HEK293T (cell line): ENCODE results near the gene IGSF23.

Experiments used
- ARNT ChIP-seq: fragments of 450-650 bp; IDR thresholded peaks from 2 replicates; pipeline ENCODE4 v1.6.1; 2017; ENCODE audit warnings: mild to moderate bottlenecking
- BHLHE40 ChIP-seq: fragments of 450-650 bp; IDR thresholded peaks from 2 replicates; pipeline ENCODE4 v1.6.1; 2016; ENCODE audit warnings: mild to moderate bottlenecking, moderate library complexity, borderline replicate concordance
- CTBP1 ChIP-seq: fragments of 450-650 bp; IDR thresholded peaks from 2 replicates; pipeline ENCODE4 v1.6.1; 2016; ENCODE audit warnings: borderline replicate concordance
- ELF4 ChIP-seq: fragments of 450-650 bp; IDR thresholded peaks from 2 replicates; pipeline ENCODE4 v1.6.1; 2017; ENCODE audit warnings: antibody characterized with exemption
- FOXM1 ChIP-seq: fragments of 450-650 bp; IDR thresholded peaks from 2 replicates; pipeline ENCODE4 v1.6.1; 2017; ENCODE audit warnings: mild to moderate bottlenecking, borderline replicate concordance
- HDGF ChIP-seq: fragments of 450-650 bp; IDR thresholded peaks from 2 replicates; pipeline ENCODE4 v1.6.1; 2017; ENCODE audit warnings: antibody characterized with exemption, borderline replicate concordance
- NFRKB ChIP-seq: fragments of 450-650 bp; IDR thresholded peaks from 2 replicates; pipeline ENCODE4 v1.6.1; 2016; ENCODE audit warnings: mild to moderate bottlenecking, moderate library complexity
- SP1 ChIP-seq: fragments of 450-650 bp; IDR thresholded peaks from 2 replicates; pipeline ENCODE4 v1.6.1; 2017
- TF ChIP-seq, protein P1 (sequence below): fragments of 450-650 bp; IDR thresholded peaks from 2 replicates; pipeline ENCODE4 v1.6.1; 2016

DNA sequence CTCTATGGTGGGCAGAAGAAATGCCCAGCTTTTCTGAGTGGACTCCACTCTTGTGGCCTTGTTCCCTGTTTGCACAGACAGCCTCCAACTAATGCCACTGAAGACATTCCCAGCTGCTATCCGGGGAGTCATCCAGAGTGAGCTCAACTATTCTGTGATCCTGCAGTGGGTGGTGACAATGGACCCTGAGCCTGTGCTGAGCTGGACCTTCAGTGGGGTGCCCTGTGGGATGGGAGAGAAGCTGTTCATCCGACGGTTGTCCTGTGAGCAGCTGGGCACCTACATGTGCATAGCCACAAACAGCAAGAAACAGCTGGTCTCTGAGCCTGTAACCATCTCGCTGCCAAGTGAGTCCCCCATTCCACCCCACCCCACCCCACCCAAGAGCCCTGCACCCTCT lies 10.3 kb downstream of the IGSF23 start:
- TF ChIP-seq ARNT (no peak), ELF4 (no peak), NFRKB (no peak), CTBP1 (no peak), SP1 (no peak), HDGF (no peak), FOXM1 (no peak), BHLHE40 (no peak)
- TF ChIP-seq, protein P1, sequence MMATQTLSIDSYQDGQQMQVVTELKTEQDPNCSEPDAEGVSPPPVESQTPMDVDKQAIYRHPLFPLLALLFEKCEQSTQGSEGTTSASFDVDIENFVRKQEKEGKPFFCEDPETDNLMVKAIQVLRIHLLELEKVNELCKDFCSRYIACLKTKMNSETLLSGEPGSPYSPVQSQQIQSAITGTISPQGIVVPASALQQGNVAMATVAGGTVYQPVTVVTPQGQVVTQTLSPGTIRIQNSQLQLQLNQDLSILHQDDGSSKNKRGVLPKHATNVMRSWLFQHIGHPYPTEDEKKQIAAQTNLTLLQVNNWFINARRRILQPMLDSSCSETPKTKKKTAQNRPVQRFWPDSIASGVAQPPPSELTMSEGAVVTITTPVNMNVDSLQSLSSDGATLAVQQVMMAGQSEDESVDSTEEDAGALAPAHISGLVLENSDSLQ, result no peak
